Activated CD8-positive, alpha-beta T cell treated with anti-CD3 and anti-CD28 coated beads for 36 hours (primary cell): ENCODE results near the gene SLX4IP. TPM values are rescaled to one million over a fixed set of nuclear protein-coding genes. Genes with fewer than 3 reads are reported as not detected.

Source experiments
- ATAC-seq: fragments of 200-7000 bp; cut with Tn5 transposase; one replicate; pipeline ENCODE4 v1.10.0; 2021; ENCODE audit warnings: mild to moderate bottlenecking, moderate library complexity
- CTCF ChIA-PET: fragments of 350-600 bp; sonication (Branson Sonifier 250); formaldehyde crosslinking; loops from one replicate; lab custom pipeline; 2021; ENCODE audit warnings: antibody characterized with exemption; lab: Charles Lee
- POLR2A ChIA-PET: fragments of 350-600 bp; sonication (Branson Sonifier 250); formaldehyde crosslinking; loops from one replicate; lab custom pipeline; 2021; ENCODE audit warnings: antibody characterized with exemption; lab: Charles Lee
- DNase-seq: peaks from one replicate; pipeline ENCODE4 v3.0.0-alpha.2; 2020
- H3K27ac Mint-ChIP-seq: one replicate; pipeline ENCODE4 v1.8.0; 2021; ENCODE audit warnings: mild to moderate bottlenecking, mixed read lengths
- H3K27me3 Mint-ChIP-seq: one replicate; pipeline ENCODE4 v1.8.0; 2021; ENCODE audit warnings: mixed read lengths
- H3K36me3 Mint-ChIP-seq: one replicate; pipeline ENCODE4 v1.8.0; 2021; ENCODE audit warnings: low read depth, mixed read lengths
- H3K4me1 Mint-ChIP-seq: one replicate; pipeline ENCODE4 v1.8.0; 2021; ENCODE audit warnings: low read depth, mixed read lengths
- H3K4me3 Mint-ChIP-seq: one replicate; pipeline ENCODE4 v1.8.0; 2021; ENCODE audit warnings: mild to moderate bottlenecking, moderate library complexity, mixed read lengths
- H3K9me3 Mint-ChIP-seq: one replicate; pipeline ENCODE4 v1.8.0; 2021; ENCODE audit warnings: mixed read lengths
- CTCF ChIP-seq: fragments of 200-600 bp; IDR thresholded peaks from one replicate; pipeline ENCODE4 v1.8.0; 2022; ENCODE audit warnings: antibody characterized with exemption, mild to moderate bottlenecking
- intact Hi-C: fragments of 100-400 bp; cut with micrococcal nuclease; formaldehyde crosslinking; loops from one replicate; pipeline ENCODE4 v1.10.0; 2022
- total RNA-seq, 2 experiments: library from RNA; stranded (reverse); gene quantifications; one replicate each; pipeline ENCODE4 v1.2.3, GENCODE V29; 2021

SLX4IP gene
- total RNA-seq, 2 experiments from 2014 or later: 6.5 to 7.3 TPM

- TF ChIP-seq CTCF: no peak
- Mint-ChIP-seq H3K36me3 (peaks cover 9% of the 10 kb centered on the region), H3K4me1 (peaks cover 9% of the 10 kb centered on the region), H3K4me3 (no peak overlapping the region), H3K27me3 (no peaks in the 10 kb centered on the region), H3K27ac (no peak overlapping the region), H3K9me3 (no peaks in the 10 kb centered on the region)
- no peak for ATAC-seq
- no peak for DNase-seq
- CTCF ChIA-PET: no interaction called here
- POLR2A ChIA-PET: interaction anchor here (1.1 kb wide), 1 partner anchor 20 kb away, joined by 3 read pairs; no protein-coding TSS in a partner anchor
- intact Hi-C loops: no loop called here
These were observed 160.2 kb downstream of the SLX4IP start for GRCh38 chr20:10595266-10595665.

- peaks cover 12% of the 10 kb centered on the region for H3K36me3 Mint-ChIP-seq
- no peaks in the 10 kb centered on the region for H3K9me3 Mint-ChIP-seq
- H3K4me3 Mint-ChIP-seq: no peak overlapping the region
- ChIA-PET CTCF (no interaction called here), POLR2A (interaction anchor here (1.1 kb wide), 1 partner anchor 21 kb away, joined by 3 read pairs; no protein-coding TSS in a partner anchor)
- no peak for DNase-seq
- H3K27me3 Mint-ChIP-seq: no peaks in the 10 kb centered on the region
- intact Hi-C loops: no loop called here
- no peak for TF ChIP-seq CTCF
- no peak overlapping the region for H3K27ac Mint-ChIP-seq
- H3K4me1 Mint-ChIP-seq: peaks cover 9% of the 10 kb centered on the region
- no peak for ATAC-seq
These were observed 160.9 kb downstream of the SLX4IP start for GRCh38 chr20:10595985-10596384.

- DNase-seq (no peak), ATAC-seq (no peak)
- no peak overlapping the region for H3K4me3 Mint-ChIP-seq
- H3K27ac Mint-ChIP-seq: no peak overlapping the region
- H3K4me1 Mint-ChIP-seq: peaks cover 9% of the 10 kb centered on the region
- H3K36me3 Mint-ChIP-seq: peaks cover 16% of the 10 kb centered on the region
- no peaks in the 10 kb centered on the region for H3K9me3 Mint-ChIP-seq
- TF ChIP-seq CTCF: no peak
- ChIA-PET POLR2A (no interaction called here), CTCF (interaction anchor here (1.0 to 1.2 kb wide), 2 partner anchors 44 to 60 kb away, joined by 3 to 4 read pairs; no protein-coding TSS in a partner anchor)
- intact Hi-C loops: no loop called here
- no peaks in the 10 kb centered on the region for H3K27me3 Mint-ChIP-seq
These were observed 161.6 kb downstream of the SLX4IP start for GRCh38 chr20:10596710-10597121.

DNA sequence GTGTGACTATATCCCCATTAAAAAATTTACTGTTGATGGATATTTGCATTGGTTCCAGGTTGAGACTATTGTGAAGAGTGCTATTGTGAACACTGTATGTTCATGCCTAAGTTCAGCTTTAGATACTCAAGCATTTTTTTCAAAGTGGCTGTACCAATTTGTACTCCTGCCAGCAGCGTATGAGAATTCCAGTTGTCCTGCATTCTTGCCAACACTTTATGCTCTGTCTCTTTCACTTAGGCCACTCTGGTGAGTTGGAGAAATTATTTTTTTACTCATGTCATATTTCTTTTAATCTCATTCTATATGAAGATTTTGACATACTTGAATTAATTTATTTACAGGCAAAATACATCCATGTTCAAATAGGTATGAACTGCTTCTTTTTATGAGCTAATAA is 162.5 kb downstream of the SLX4IP start:
- ChIA-PET POLR2A (no interaction called here), CTCF (interaction anchor here (0.7 to 1.2 kb wide), 3 partner anchors 13 to 61 kb away, joined by 3 to 4 read pairs (median 3); no protein-coding TSS in a partner anchor)
- DNase-seq: no peak
- no peak overlapping the region for H3K27ac Mint-ChIP-seq
- TF ChIP-seq CTCF: no peak
- peaks cover 9% of the 10 kb centered on the region for H3K4me1 Mint-ChIP-seq
- no peaks in the 10 kb centered on the region for H3K9me3 Mint-ChIP-seq
- intact Hi-C loops: no loop called here
- H3K36me3 Mint-ChIP-seq: peaks cover 22% of the 10 kb centered on the region
- H3K4me3 Mint-ChIP-seq: no peak overlapping the region
- no peak for ATAC-seq
- H3K27me3 Mint-ChIP-seq: no peaks in the 10 kb centered on the region

DNA sequence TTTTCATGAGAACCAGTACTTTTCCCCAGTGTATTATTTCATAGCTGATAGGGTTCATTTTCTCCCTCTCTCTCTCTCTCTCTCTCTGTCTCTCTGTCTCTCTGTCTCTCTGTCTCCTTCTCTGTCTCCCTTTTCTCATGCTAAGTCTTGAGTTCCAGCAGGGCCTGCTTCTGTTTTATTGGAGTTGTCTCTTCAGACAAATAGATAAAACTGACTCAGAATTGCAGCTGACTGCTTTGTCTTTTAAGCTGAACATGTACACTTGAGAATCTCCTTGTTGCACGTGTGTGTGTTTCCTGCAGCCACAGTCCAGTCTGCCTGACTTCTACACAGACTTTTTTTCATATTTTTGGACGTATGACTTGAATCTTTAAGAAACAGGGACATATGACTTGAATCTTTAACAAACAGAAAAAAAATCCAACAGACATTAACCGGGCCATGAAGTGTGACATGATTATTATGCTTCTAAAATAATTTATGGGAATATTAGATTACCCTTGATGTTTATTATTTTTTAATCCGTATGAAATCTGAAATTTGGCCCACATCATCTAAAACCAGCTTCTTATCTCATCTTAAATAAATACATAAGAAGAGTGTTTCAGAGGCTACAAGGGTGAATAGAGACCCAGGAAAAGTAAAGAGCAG is 167.2 kb downstream of the SLX4IP start:
- H3K36me3 Mint-ChIP-seq: peaks cover 29% of the 10 kb centered on the region
- CTCF ChIA-PET: no interaction called here

More for the DNA sequence above, 167.2 kb downstream of the SLX4IP start:
- H3K4me1 Mint-ChIP-seq: peaks cover 17% of the 10 kb centered on the region
- no peak for DNase-seq
- no peak overlapping the region for H3K27ac Mint-ChIP-seq
- no peak for ATAC-seq
- POLR2A ChIA-PET: no interaction called here
- no peaks in the 10 kb centered on the region for H3K9me3 Mint-ChIP-seq
- H3K4me3 Mint-ChIP-seq: no peak overlapping the region
- H3K27me3 Mint-ChIP-seq: no peaks in the 10 kb centered on the region
- intact Hi-C loops: no loop called here
- no peak for TF ChIP-seq CTCF
